Heart left ventricle (tissue), 16 donors: ENCODE results near the gene IGIP. TPM values are rescaled to one million over a fixed set of nuclear protein-coding genes. Genes with fewer than 3 reads are reported as not detected.

Experiments used
- ATAC-seq, 4 donors: fragments of 200-7000 bp; cut with Tn5 transposase; one replicate each; pipeline ENCODE4 v1.9.1; 2020 to 2022; ENCODE audit warnings: moderate library complexity in 4 of 4, mild to moderate bottlenecking in 3 of 4, moderate number of reproducible peaks in 1 of 4
- DNase-seq, 5 donors: peaks; one replicate each; pipeline ENCODE4 v3.0.0-alpha.2; 2020
- H3K27ac ChIP-seq, 12 donors: fragments of 200-600 bp; sonication (generic) in 4 of 12; one replicate each; pipeline versions ENCODE4 v1.5.0 to v1.8.0; 2016 to 2022; ENCODE audit warnings: mild to moderate bottlenecking in 2 of 12
- H3K27me3 ChIP-seq, 9 donors: fragments of 200-600 bp; sonication (generic) in 2 of 9; one replicate each; pipeline versions ENCODE4 v1.5.1 to v1.8.0; 2016 to 2022; ENCODE audit warnings: mild to moderate bottlenecking in 3 of 9
- H3K36me3 ChIP-seq, 9 donors: fragments of 200-600 bp; sonication (generic) in 2 of 9; one replicate each; pipeline versions ENCODE4 v1.5.0 to v1.8.0; 2018 to 2022; ENCODE audit warnings: mild to moderate bottlenecking in 2 of 9
- H3K4me1 ChIP-seq, 12 donors: fragments of 200-600 bp; sonication (generic) in 4 of 12; one replicate each; pipeline versions ENCODE4 v1.5.0 to v1.8.0; 2016 to 2022; ENCODE audit warnings: mild to moderate bottlenecking in 3 of 12
- H3K4me3 ChIP-seq, 12 donors: fragments of 200-600 bp; sonication (generic) in 4 of 12; one replicate each; pipeline versions ENCODE4 v1.5.0 to v1.8.0; 2017 to 2022; ENCODE audit warnings: mild to moderate bottlenecking in 9 of 12, moderate library complexity in 4 of 12
- H3K9me3 ChIP-seq, 12 donors: fragments of 200-600 bp; sonication (generic) in 4 of 12; one replicate each; pipeline versions ENCODE4 v1.5.0 to v1.8.0; 2016 to 2022; ENCODE audit warnings: mild to moderate bottlenecking in 1 of 12
- CTCF ChIP-seq, 12 donors: fragments of 200-600 bp; sonication (generic) in 4 of 12; IDR thresholded peaks; one replicate each; pipeline versions ENCODE4 v1.5.0 to v1.8.0; 2018 to 2022; ENCODE audit warnings: antibody characterized with exemption in 12 of 12, mild to moderate bottlenecking in 5 of 12
- POLR2A ChIP-seq, 2 donors: fragments of 450-650 bp; IDR thresholded peaks; one replicate each; pipeline ENCODE4 v1.6.1; 2017; ENCODE audit warnings: antibody characterized with exemption in 2 of 2, mild to moderate bottlenecking in 2 of 2, moderate library complexity in 2 of 2
- WGBS, 4 donors: extraction: QIAGEN DNeasy Blood & Tissue Kit in 2 of 4; methylation state at CpG; one replicate each; pipeline versions ENCODE4 v1.1.5 to v1.1.7; 2013 to 2018; 5-methylcytosine and 5-hydroxymethylcytosine counted together
- intact Hi-C, 10 donors: fragments of 100-400 bp; cut with DNase I; formaldehyde crosslinking; loops; one replicate each; pipeline versions ENCODE4 v1.11.1 to v1.14.2; 2022
- polyA plus RNA-seq, 2 donors: library from polyadenylated mRNA; stranded (reverse); fragments of 200-250 nt; gene quantifications; one replicate each; pipeline ENCODE4 v1.2.3, GENCODE V29; 2013
- total RNA-seq, 9 donors: library from RNA; depleted of rRNA in 2 of 9; stranded (reverse); fragments of >200 nt in 2 of 9; fragmentation: NEBNext Ultra II Directional in 3 of 9; extraction: Animal tissue kit (Norgen Biotek cat#: 25700) in 3 of 9; gene quantifications; one replicate each; pipeline versions ENCODE4 v1.1.0 to v1.2.4, GENCODE V29; 2016 to 2023
- donor health status: ischemic (EF 13 %, LVEDD 7.1; RV severe dilation, severe dysfunction).
- donor health status: healthy with polysubstance abuse.
- donor health status: DM: no; HTN: yes; CAD: no.
- donor health status: DM: no; HTN: no; CAD: no.
- donor health status: ischemic (EF 25% LVEDD 6.9; RV normal size, moderate dysfunction).
- donor health status: ischemic (EF 25% LVEDD 5.7; RV mildly dilated, moderate dysfunction).
- donor health status: healthy.
- donor health status: DM: yes; HTN: yes; CAD: no.
- donor health status: ischemic (EF 35%, LVEDD 5.7; RV mildly dilated, moderate dysfunction).
- donor health status: nonischemic (EF 11% LVEDD 7.7; RV severe dilation, severe dysfunction).
- donor health status: DM: yes; HTN: yes; CAD: no.
- donor health status: PGD.
- donor health status: ischemic (EF 29% LVEDD 5.4; RV normal size, mild dysfunction).
- donor health status: nonischemic (EF 23%, LVEDD 6.1; RV moderate dilation, normal function).

IGIP gene
- total and polyA plus RNA-seq, 11 donors: 5.8 to 18.3 (median 10.5) TPM

GRCh38 chr5:140176031-140176387 lies 50.3 kb downstream of the IGIP start:
- TF ChIP-seq POLR2A (IDR thresholded peaks at IDR 0.05) (no peak), CTCF (IDR thresholded peaks at IDR 0.05) (no peak)
- ATAC-seq (no peak), DNase-seq (no peak)
- intact Hi-C loops: loop anchor here in 4 of 10 donors (5.0 kb wide), 3 partner anchors 61 to 171 kb away; partner anchors contain the start of gene HBEGF (in 1 of the 4)
- Histone ChIP-seq H3K27me3 (no peaks in the 10 kb centered on the region), H3K36me3 (no peaks in the 10 kb centered on the region), H3K4me3 (peak overlapping the region in 11 of 12 donors; percentile 78 to 100 (median 93)), H3K4me1 (peaks cover 0 to 55% (median 38%) of the 10 kb centered on the region in 12 donors), H3K9me3 (no peaks in the 10 kb centered on the region), H3K27ac (peak overlapping the region; percentile 86 to 100 (median 98))
- 9 to 12% (median 10%) methylated on average over 4 of the region's 4 CpGs for WGBS, 4 donors

- 36 to 72% (median 49%) methylated on average over 1 of the region's 1 CpG for WGBS, 4 donors
- Histone ChIP-seq H3K36me3 (no peaks in the 10 kb centered on the region), H3K27me3 (no peaks in the 10 kb centered on the region), H3K27ac (peak overlapping the region; percentile 17 to 98 (median 68)), H3K4me3 (no peak overlapping the region), H3K4me1 (peaks cover 0 to 73% (median 57%) of the 10 kb centered on the region in 12 donors), H3K9me3 (no peaks in the 10 kb centered on the region)
- no peak for ATAC-seq
- intact Hi-C loops: loop anchor here in 4 of 10 donors (5.0 kb wide), 3 partner anchors 59 to 169 kb away; partner anchors contain the start of gene HBEGF (in 1 of the 4)
- DNase-seq: no peak
- TF ChIP-seq CTCF (IDR thresholded peaks at IDR 0.05): no peak
- TF ChIP-seq POLR2A (IDR thresholded peaks at IDR 0.05): no peak
These were observed 52.3 kb downstream of the IGIP start for GRCh38 chr5:140178086-140178410.

- Histone ChIP-seq H3K4me1 (peaks cover 0 to 78% (median 62%) of the 10 kb centered on the region in 12 donors), H3K9me3 (no peaks in the 10 kb centered on the region), H3K27me3 (no peaks in the 10 kb centered on the region), H3K27ac (peak overlapping the region in 10 of 12 donors; percentile 17 to 98 (median 78)), H3K36me3 (no peaks in the 10 kb centered on the region), H3K4me3 (no peak overlapping the region)
- DNase-seq (no peak), ATAC-seq (no peak)
- intact Hi-C loops: loop anchor here in 4 of 10 donors (5.0 kb wide), 3 partner anchors 59 to 169 kb away; partner anchors contain the start of gene HBEGF (in 1 of the 4)
- no peak for TF ChIP-seq CTCF (IDR thresholded peaks at IDR 0.05)
- 66 to 89% (median 74%) methylated on average over 6 of the region's 6 CpGs for WGBS, 4 donors
These were observed 52.9 kb downstream of the IGIP start for GRCh38 chr5:140178482-140179116.

Other genes with a start within 250 kb of the IGIP start
- 1 to 10 TPM; 1.9 to 4.8 (median 3.4) TPM for gene NRG2, start 82.6 kb upstream of the IGIP start, total RNA-seq
- 1 to 10 TPM in 1 of 2 donors, under 1 TPM in 1; 0.72 to 3.8 TPM for gene NRG2, start 82.6 kb upstream of the IGIP start, polyA plus RNA-seq
- gene PURA, start 11.8 kb upstream of the IGIP start, total RNA-seq: 10 to 100 TPM; 18.9 to 30.9 (median 20.3) TPM
- gene PURA, start 11.8 kb upstream of the IGIP start, polyA plus RNA-seq: 1 to 10 TPM; 5.6 to 7.4 TPM
- 100 to 1,000 TPM in 3 of 9 donors, 10 to 100 TPM in 6; 58.1 to 222 (median 94.5) TPM for gene CYSTM1, start 49.3 kb downstream of the IGIP start, total RNA-seq
- 100 to 1,000 TPM in 1 of 2 donors, 10 to 100 TPM in 1; 82.0 to 238 TPM for gene CYSTM1, start 49.3 kb downstream of the IGIP start, polyA plus RNA-seq
- gene PFDN1, start 177.2 kb downstream of the IGIP start, total RNA-seq: 100 to 1,000 TPM in 1 of 9 donors, 10 to 100 TPM in 8; 53.8 to 130 (median 72.3) TPM
- 100 to 1,000 TPM in 1 of 2 donors, 10 to 100 TPM in 1; 93.8 to 140 TPM for gene PFDN1, start 177.2 kb downstream of the IGIP start, polyA plus RNA-seq
- 10 to 100 TPM; 23.6 to 60.1 (median 34.9) TPM for gene HBEGF, start 220.7 kb downstream of the IGIP start, total RNA-seq
- gene HBEGF, start 220.7 kb downstream of the IGIP start, polyA plus RNA-seq: 10 to 100 TPM; 18.2 to 50.7 TPM
- under 1 TPM in 4 of 9 donors, not detected in 5; 0.08 to 0.20 (median 0.15) TPM for gene SLC4A9, start 234.3 kb downstream of the IGIP start, total RNA-seq
- under 1 TPM in 1 of 2 donors, not detected in 1; 0.08 TPM for gene SLC4A9, start 234.3 kb downstream of the IGIP start, polyA plus RNA-seq